Neuronal stem cell (in vitro differentiated cells): Measurements from ENCODE around the gene INSR.
A peak's percentile ranks its signal among the peaks of the same experiment; 100 is the strongest.
"Not testable (repeated sequence)": the region's sequence is repeated elsewhere in the genome, so short reads cannot be mapped to it uniquely, and the experiment has no call there.

Experiments
- DNase-seq: peaks from one replicate; pipeline ENCODE4 v3.0.0-alpha.2; 2013; ENCODE audit warnings: low spot score
- H2AFZ ChIP-seq: one replicate; pipeline ENCODE4 v1.6.1; 2013; ENCODE audit warnings: mild to moderate bottlenecking, low read length, inconsistent platforms
- H2AK5ac ChIP-seq: 2 replicates; pipeline ENCODE4 v1.6.1; 2013; ENCODE audit warnings: low read depth, mild to moderate bottlenecking, inconsistent platforms, low read length, moderate library complexity, mixed read lengths
- H2BK120ac ChIP-seq: 2 replicates; pipeline ENCODE4 v1.6.1; 2013; ENCODE audit warnings: low read depth, mild to moderate bottlenecking, inconsistent platforms, low read length, moderate library complexity, mixed read lengths
- H2BK12ac ChIP-seq: one replicate; pipeline ENCODE4 v1.6.1; 2013; ENCODE audit warnings: low read length, inconsistent platforms
- H2BK15ac ChIP-seq: 2 replicates; pipeline ENCODE4 v1.6.1; 2013; ENCODE audit warnings: mild to moderate bottlenecking, low read length, inconsistent platforms, mixed read lengths
- H2BK5ac ChIP-seq: one replicate; pipeline ENCODE4 v1.6.1; 2013; ENCODE audit warnings: inconsistent platforms, mild to moderate bottlenecking, low read length, moderate library complexity
- H3K14ac ChIP-seq: one replicate; pipeline ENCODE4 v1.6.1; 2013; ENCODE audit warnings: low read length, inconsistent platforms
- H3K18ac ChIP-seq: 2 replicates; pipeline ENCODE4 v1.6.1; 2013; ENCODE audit warnings: low read length, inconsistent platforms
- H3K23ac ChIP-seq: 2 replicates; pipeline ENCODE4 v1.6.1; 2013; ENCODE audit warnings: low read depth, mild to moderate bottlenecking, mixed read lengths, low read length, inconsistent platforms; ENCODE audit not compliant: poor library complexity
- H3K27ac ChIP-seq: replicated peaks from 3 replicates; pipeline ENCODE4 v1.5.1; 2013; ENCODE audit warnings: low read length, inconsistent platforms
- H3K27me3 ChIP-seq, 3 experiments: 2 replicates each; pipeline ENCODE4 v1.6.1; 2013; ENCODE audit warnings: low read length in 3 of 3, mild to moderate bottlenecking in 2 of 3, inconsistent platforms in 1 of 3, low read depth in 1 of 3, mixed read lengths in 1 of 3, moderate library complexity in 1 of 3; ENCODE audit not compliant: control insufficient read depth in 3 of 3, insufficient read depth in 3 of 3
- H3K36me3 ChIP-seq, 2 donors: replicated peaks in 1 of 2; 2 replicates each; pipeline ENCODE4 v1.6.1; 2013; ENCODE audit warnings: low read length in 2 of 2; ENCODE audit not compliant: control insufficient read depth in 2 of 2, insufficient read depth in 2 of 2
- H3K4ac ChIP-seq: 2 replicates; pipeline ENCODE4 v1.6.1; 2013; ENCODE audit warnings: inconsistent platforms, mild to moderate bottlenecking, low read length, moderate library complexity
- H3K4me1 ChIP-seq, 2 donors: 1 replicate in 1 of 2; 2 replicates in 1 of 2; pipeline ENCODE4 v1.6.1; 2013; ENCODE audit warnings: low read length in 2 of 2, low read depth in 1 of 2; ENCODE audit not compliant: control insufficient read depth in 2 of 2, insufficient read depth in 1 of 2
- H3K4me2 ChIP-seq: one replicate; pipeline ENCODE4 v1.6.1; 2013; ENCODE audit warnings: mild to moderate bottlenecking, low read length, inconsistent platforms; ENCODE audit not compliant: insufficient read depth, poor library complexity, severe bottlenecking
- H3K4me3 ChIP-seq, 2 donors: 2 replicates each; pipeline ENCODE4 v1.5.1; 2013; ENCODE audit warnings: low read length in 2 of 2, mild to moderate bottlenecking in 2 of 2, inconsistent platforms in 1 of 2, moderate library complexity in 1 of 2
- H3K79me1 ChIP-seq: one replicate; pipeline ENCODE4 v1.6.1; 2013; ENCODE audit warnings: low read depth, mild to moderate bottlenecking, inconsistent platforms, low read length, moderate library complexity
- H3K9ac ChIP-seq: one replicate; pipeline ENCODE4 v1.6.1; 2013; ENCODE audit warnings: mild to moderate bottlenecking, low read depth, low read length, inconsistent platforms; ENCODE audit not compliant: poor library complexity
- H3K9me3 ChIP-seq, 2 donors: replicated peaks in 1 of 2; 2 replicates each; pipeline versions ENCODE3 to v1.6.1; 2013; ENCODE audit warnings: low read length in 2 of 2, mild to moderate bottlenecking in 2 of 2, inconsistent platforms in 1 of 2, low read depth in 1 of 2, mixed read lengths in 1 of 2, moderate library complexity in 1 of 2; ENCODE audit not compliant: control insufficient read depth in 2 of 2, insufficient read depth in 1 of 2
- H4K8ac ChIP-seq: one replicate; pipeline ENCODE4 v1.6.1; 2013; ENCODE audit warnings: low read depth, mild to moderate bottlenecking, inconsistent platforms, low read length, moderate library complexity
- H4K91ac ChIP-seq: one replicate; pipeline ENCODE4 v1.6.1; 2013; ENCODE audit warnings: low read length, low read depth, mild to moderate bottlenecking, inconsistent platforms; ENCODE audit not compliant: poor library complexity
- WGBS, 2 donors: extraction: QIAGEN DNeasy Blood & Tissue Kit; methylation state at CpG; one replicate each; pipeline ENCODE4 v1.1.7; 2013; ENCODE audit warnings: missing lambda C conversion rate in 2 of 2, mixed read lengths in 1 of 2; ENCODE audit not compliant: insufficient read length in 2 of 2, insufficient replicate concordance in 1 of 2; ENCODE audit errors: extremely low coverage in 2 of 2; 5-methylcytosine and 5-hydroxymethylcytosine counted together

Gene INSR

GRCh38 chr19:7318176-7318575 is 24.0 kb upstream of the INSR start:
- Histone ChIP-seq H3K79me1 (no peaks in the 10 kb centered on the region), H3K4me2 (no peak overlapping the region), H3K27ac (no peak overlapping the region), H3K14ac (no peak overlapping the region), H3K4ac (no peak overlapping the region), H2BK15ac (no peak overlapping the region), H2BK12ac (no peak overlapping the region), H3K9me3 (peaks cover 2 to 4% of the 10 kb centered on the region in 2 donors), H2AK5ac (no peak overlapping the region), H2BK120ac (no peak overlapping the region), H3K4me3 (no peak overlapping the region), H3K23ac (no peak overlapping the region), H3K36me3 (no peaks in the 10 kb centered on the region), H2BK5ac (no peak overlapping the region), H3K18ac (no peak overlapping the region), H4K8ac (no peak overlapping the region), H3K27me3 (no peaks in the 10 kb centered on the region), H4K91ac (no peak overlapping the region), H3K9ac (no peak overlapping the region), H3K4me1 (no peaks in the 10 kb centered on the region), H2AFZ (no peak overlapping the region)
- WGBS, 2 donors = no CpG with 5 or more reads among the region's 2 CpGs
- no peak for DNase-seq

GRCh38 chr19:7312816-7313215 is 18.6 kb upstream of the INSR start:
- Histone ChIP-seq H2BK5ac (no peak overlapping the region), H3K36me3 (no peaks in the 10 kb centered on the region), H3K4me1 (no peaks in the 10 kb centered on the region), H3K4me2 (no peak overlapping the region), H3K4me3 (no peak overlapping the region), H4K8ac (no peak overlapping the region), H2BK120ac (no peak overlapping the region), H2AFZ (no peak overlapping the region), H3K9me3 (peaks cover 0 to 3% of the 10 kb centered on the region in 2 donors), H3K14ac (no peak overlapping the region), H2BK15ac (no peak overlapping the region), H3K27ac (no peak overlapping the region), H3K27me3 (no peaks in the 10 kb centered on the region), H3K4ac (no peak overlapping the region), H3K18ac (no peak overlapping the region), H2AK5ac (peak overlapping the region; percentile 26), H3K9ac (no peak overlapping the region), H3K23ac (peak overlapping the region; percentile 55), H3K79me1 (no peaks in the 10 kb centered on the region), H4K91ac (no peak overlapping the region), H2BK12ac (no peak overlapping the region)
- DNase-seq = no peak
- WGBS, 2 donors = no CpG with 5 or more reads among the region's 7 CpGs

- no peak for DNase-seq
- Histone ChIP-seq H4K8ac (no peak overlapping the region), H4K91ac (peak overlapping the region; percentile 64), H2AFZ (no peak overlapping the region), H3K4me1 (no peaks in the 10 kb centered on the region), H3K4me3 (no peak overlapping the region), H3K9ac (no peak overlapping the region), H2BK12ac (no peak overlapping the region), H3K27ac (no peak overlapping the region), H3K18ac (no peak overlapping the region), H2BK5ac (no peak overlapping the region), H3K4ac (no peak overlapping the region), H3K14ac (no peak overlapping the region), H2AK5ac (no peak overlapping the region), H3K23ac (no peak overlapping the region), H2BK15ac (no peak overlapping the region), H3K36me3 (no peaks in the 10 kb centered on the region), H3K9me3 (peaks cover 0 to 3% of the 10 kb centered on the region in 2 donors), H3K27me3 (no peaks in the 10 kb centered on the region), H3K4me2 (no peak overlapping the region), H3K79me1 (no peaks in the 10 kb centered on the region), H2BK120ac (no peak overlapping the region)
- no CpG with 5 or more reads among the region's 12 CpGs for WGBS, 2 donors
Observed at GRCh38 chr19:7311911-7312310, 17.7 kb upstream of the INSR start.

GRCh38 chr19:7308327-7308726 is 14.1 kb upstream of the INSR start:
- H3K4me3 ChIP-seq, H3K27ac ChIP-seq, H2AK5ac ChIP-seq, H3K18ac ChIP-seq, H3K4ac ChIP-seq, DNase-seq, H3K14ac ChIP-seq, H3K9ac ChIP-seq, H2BK120ac ChIP-seq, H2AFZ ChIP-seq, H3K4me2 ChIP-seq, H3K4me1 ChIP-seq, H2BK5ac ChIP-seq, H2BK12ac ChIP-seq, H3K79me1 ChIP-seq, H3K27me3 ChIP-seq, H4K8ac ChIP-seq, H3K36me3 ChIP-seq, H2BK15ac ChIP-seq, H3K23ac ChIP-seq, H3K9me3 ChIP-seq, H4K91ac ChIP-seq: not testable (repeated sequence)
- no CpG with 5 or more reads among the region's 9 CpGs for WGBS, 2 donors
